ENCODE measurements around the gene SLC1A7. TPM values are rescaled to one million over a fixed set of nuclear protein-coding genes. Genes with fewer than 3 reads are reported as not detected.
A peak's percentile ranks its signal among the peaks of the same experiment; 100 is the strongest.

The SLC1A7 gene
- polyA plus RNA-seq, 1 experiment: 0.63 TPM

GRCh38 chr1:53135735-53136114, 6.7 kb downstream of the SLC1A7 start:
- no peaks in the 10 kb centered on the region for H3K36me3 ChIP-seq (ENCODE audit: control insufficient read depth, insufficient read depth, low read length)
- TF ChIP-seq CTCF (IDR thresholded peaks at IDR 0.05; ENCODE audit: insufficient read depth, low read depth, low read length): no peak
- POLR2A ChIA-PET: no interaction called here
- no peak overlapping the region for H3K4me3 ChIP-seq (ENCODE audit: low read depth, low read length)
- DNase-seq (ENCODE audit: low read depth): peak; percentile 92
- CTCF ChIA-PET: interaction anchor here (2.4 kb wide), 1 partner anchor 13 kb away, joined by 8 read pairs; no protein-coding TSS in a partner anchor
- H3K27me3 ChIP-seq (ENCODE audit: control insufficient read depth, insufficient read depth, low read length): no peaks in the 10 kb centered on the region

- TF ChIP-seq CTCF (IDR thresholded peaks at IDR 0.05; ENCODE audit: insufficient read depth, low read depth, low read length): no peak
- ChIA-PET POLR2A (no interaction called here), CTCF (interaction anchor here (2.4 kb wide), 1 partner anchor 12 kb away, joined by 8 read pairs; no protein-coding TSS in a partner anchor)
- H3K36me3 ChIP-seq (ENCODE audit: control insufficient read depth, insufficient read depth, low read length): no peaks in the 10 kb centered on the region
- no peak overlapping the region for H3K4me3 ChIP-seq (ENCODE audit: low read depth, low read length)
- no peaks in the 10 kb centered on the region for H3K27me3 ChIP-seq (ENCODE audit: control insufficient read depth, insufficient read depth, low read length)
- DNase-seq (ENCODE audit: low read depth): no peak
Observed at GRCh38 chr1:53134961-53135734, 7.3 kb downstream of the SLC1A7 start.

- CTCF ChIA-PET: interaction anchor here (2.4 kb wide), 1 partner anchor 11 kb away, joined by 8 read pairs; no protein-coding TSS in a partner anchor
- no peak for TF ChIP-seq CTCF (IDR thresholded peaks at IDR 0.05; ENCODE audit: insufficient read depth, low read depth, low read length)
- H3K27me3 ChIP-seq (ENCODE audit: control insufficient read depth, insufficient read depth, low read length): no peaks in the 10 kb centered on the region
- no peak overlapping the region for H3K4me3 ChIP-seq (ENCODE audit: low read depth, low read length)
- POLR2A ChIA-PET: no interaction called here
- H3K36me3 ChIP-seq (ENCODE audit: control insufficient read depth, insufficient read depth, low read length): no peaks in the 10 kb centered on the region
- no peak for DNase-seq (ENCODE audit: low read depth)
Observed at GRCh38 chr1:53134042-53134485, 8.4 kb downstream of the SLC1A7 start.

- CTCF ChIA-PET: interaction anchor here (0.8 to 2.4 kb wide), 3 partner anchors 10 to 175 kb away, joined by 3 to 8 read pairs (median 5); no protein-coding TSS in a partner anchor
- DNase-seq (ENCODE audit: low read depth): no peak
Observed at GRCh38 chr1:53133261-53134041, 9.0 kb downstream of the SLC1A7 start.

More at GRCh38 chr1:53133261-53134041, 9.0 kb downstream of the SLC1A7 start:
- H3K36me3 ChIP-seq (ENCODE audit: control insufficient read depth, insufficient read depth, low read length): no peaks in the 10 kb centered on the region
- POLR2A ChIA-PET: no interaction called here
- no peak overlapping the region for H3K4me3 ChIP-seq (ENCODE audit: low read depth, low read length)
- H3K27me3 ChIP-seq (ENCODE audit: control insufficient read depth, insufficient read depth, low read length): no peaks in the 10 kb centered on the region
- TF ChIP-seq CTCF (IDR thresholded peaks at IDR 0.05; ENCODE audit: insufficient read depth, low read depth, low read length): no peak

All from BJ (cell line).